Liver (tissue), 3 donors: ENCODE results near the gene ABCA4.
"Not testable (repeated sequence)": the region's sequence is repeated elsewhere in the genome, so short reads cannot be mapped to it uniquely, and the experiment has no call there.

Source experiments
- FOXA2 ChIP-seq: IDR thresholded peaks from 2 replicates; pipeline ENCODE4 v1.6.1; 2016; ENCODE audit warnings: antibody characterized with exemption
- GABPA ChIP-seq, 2 donors: IDR thresholded peaks in 1 of 2; conservative IDR thresholded peaks in 1 of 2; 2 replicates each; pipeline ENCODE4 v1.6.1; 2016; ENCODE audit warnings: antibody characterized with exemption in 2 of 2, mild to moderate bottlenecking in 1 of 2, moderate library complexity in 1 of 2
- RAD21 ChIP-seq, 2 donors: IDR thresholded peaks; 2 replicates each; pipeline ENCODE4 v1.6.1; 2016; ENCODE audit warnings: antibody characterized with exemption in 2 of 2, mild to moderate bottlenecking in 2 of 2
- TAF1 ChIP-seq: conservative IDR thresholded peaks from 2 replicates; pipeline ENCODE4 v1.6.1; 2016; ENCODE audit warnings: antibody characterized with exemption, mild to moderate bottlenecking
- TF ChIP-seq, protein P1 (sequence below): fragments of 150-350 bp; IDR thresholded peaks from 2 replicates; pipeline ENCODE4 v1.5.1; 2017; ENCODE audit warnings: improper control_type of control experiment, low read depth, low read length; ENCODE audit not compliant: missing input control
- TF ChIP-seq, protein P2 (sequence below): IDR thresholded peaks from 2 replicates; pipeline ENCODE4 v1.6.1; 2016; ENCODE audit warnings: antibody characterized with exemption
- donor health status: healthy.
- donor health status: healthy.

DNA sequence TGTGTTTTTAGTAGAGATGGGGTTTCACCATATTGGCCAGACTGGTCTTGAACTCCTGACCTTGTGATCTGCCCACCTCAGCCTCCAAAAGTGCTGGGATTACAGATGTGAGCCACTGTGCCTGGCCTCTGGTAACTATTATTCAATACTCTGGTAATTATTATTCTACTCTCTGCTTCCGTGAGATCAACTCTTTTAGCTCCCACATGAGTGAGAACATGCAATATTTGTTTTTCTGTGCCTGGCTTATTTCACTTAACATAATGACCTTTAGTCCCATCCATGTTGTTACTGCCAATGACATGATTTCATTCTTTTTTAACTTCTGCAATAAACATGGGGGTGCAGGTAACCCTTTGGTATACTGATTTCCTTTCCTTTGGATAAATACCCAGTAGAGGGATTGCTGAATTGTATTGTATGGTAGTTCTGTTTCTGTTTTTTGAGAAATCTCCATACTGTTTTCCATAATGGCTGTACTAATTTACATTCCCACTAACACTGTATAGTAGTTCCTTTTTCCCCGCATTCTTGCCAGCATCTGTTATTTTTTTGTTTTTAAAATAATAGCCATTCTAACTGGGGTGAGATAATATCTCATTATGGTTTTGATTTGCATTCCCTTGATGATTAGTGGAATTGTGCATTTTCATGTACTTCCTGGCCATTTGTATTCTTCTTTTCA is 173.8 kb downstream of the ABCA4 start:
- TF ChIP-seq, protein P1, sequence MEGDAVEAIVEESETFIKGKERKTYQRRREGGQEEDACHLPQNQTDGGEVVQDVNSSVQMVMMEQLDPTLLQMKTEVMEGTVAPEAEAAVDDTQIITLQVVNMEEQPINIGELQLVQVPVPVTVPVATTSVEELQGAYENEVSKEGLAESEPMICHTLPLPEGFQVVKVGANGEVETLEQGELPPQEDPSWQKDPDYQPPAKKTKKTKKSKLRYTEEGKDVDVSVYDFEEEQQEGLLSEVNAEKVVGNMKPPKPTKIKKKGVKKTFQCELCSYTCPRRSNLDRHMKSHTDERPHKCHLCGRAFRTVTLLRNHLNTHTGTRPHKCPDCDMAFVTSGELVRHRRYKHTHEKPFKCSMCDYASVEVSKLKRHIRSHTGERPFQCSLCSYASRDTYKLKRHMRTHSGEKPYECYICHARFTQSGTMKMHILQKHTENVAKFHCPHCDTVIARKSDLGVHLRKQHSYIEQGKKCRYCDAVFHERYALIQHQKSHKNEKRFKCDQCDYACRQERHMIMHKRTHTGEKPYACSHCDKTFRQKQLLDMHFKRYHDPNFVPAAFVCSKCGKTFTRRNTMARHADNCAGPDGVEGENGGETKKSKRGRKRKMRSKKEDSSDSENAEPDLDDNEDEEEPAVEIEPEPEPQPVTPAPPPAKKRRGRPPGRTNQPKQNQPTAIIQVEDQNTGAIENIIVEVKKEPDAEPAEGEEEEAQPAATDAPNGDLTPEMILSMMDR, result not testable (repeated sequence)
- TF ChIP-seq RAD21 (IDR thresholded peaks at IDR 0.05) (peak; percentile 58 to 59), FOXA2 (peak; percentile 90), GABPA (IDR thresholded peaks at IDR 0.05 in 1 of 2, conservative IDR thresholded peaks at IDR 0.05 in 1 of 2) (peak in 1 of 2 donors; percentile 31)
- TF ChIP-seq TAF1, result not testable (repeated sequence)
- TF ChIP-seq, protein P2, sequence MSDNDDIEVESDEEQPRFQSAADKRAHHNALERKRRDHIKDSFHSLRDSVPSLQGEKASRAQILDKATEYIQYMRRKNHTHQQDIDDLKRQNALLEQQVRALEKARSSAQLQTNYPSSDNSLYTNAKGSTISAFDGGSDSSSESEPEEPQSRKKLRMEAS, result peak; percentile 89
